ENCODE results near the gene TESMIN. TPM values are rescaled to one million over a fixed set of nuclear protein-coding genes. Genes with fewer than 3 reads are reported as not detected.

Gene TESMIN
- total RNA-seq, 1 experiment from 2014 or later: 9.7 TPM

DNA sequence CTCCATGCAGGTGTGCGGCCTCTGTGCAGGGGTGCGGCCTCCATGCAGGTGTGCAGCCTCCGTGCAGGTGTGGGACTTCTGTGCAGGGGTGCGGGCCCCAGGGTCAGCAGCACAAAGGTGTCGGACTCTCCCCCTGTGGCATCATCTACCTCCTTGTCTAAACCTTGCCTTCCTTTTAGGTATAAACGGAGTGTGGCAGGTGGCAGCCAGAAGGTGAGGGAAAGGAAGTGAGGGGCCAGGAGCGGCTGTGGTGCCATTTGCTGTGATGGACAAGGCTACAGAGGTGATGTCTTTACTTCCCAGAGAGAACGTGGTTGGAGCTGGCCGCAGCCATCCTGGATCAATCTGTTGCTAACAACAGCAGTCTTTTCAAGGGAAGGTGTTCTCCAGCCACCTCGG, 57.8 kb downstream of the TESMIN start:
- intact Hi-C loops (cut with micrococcal nuclease; ENCODE audit: unreplicated experiment): no loop called here
- Mint-ChIP-seq H3K4me3 (ENCODE audit: low read depth, unreplicated experiment) (no peak overlapping the region), H3K27me3 (ENCODE audit: unreplicated experiment) (peaks cover 77% of the 10 kb centered on the region), H3K4me1 (ENCODE audit: low read depth, unreplicated experiment) (no peaks in the 10 kb centered on the region), H3K9me3 (ENCODE audit: low read depth, unreplicated experiment) (no peaks in the 10 kb centered on the region), H3K27ac (ENCODE audit: unreplicated experiment) (no peak overlapping the region), H3K36me3 (ENCODE audit: insufficient read depth, unreplicated experiment) (no peaks in the 10 kb centered on the region)
- no peak for TF ChIP-seq CTCF (IDR thresholded peaks at IDR 0.05; ENCODE audit: unreplicated experiment)
- no peak for DNase-seq
- CTCF ChIA-PET: no interaction called here
- BruUV-seq (replicated peaks): no TSS peak

DNA sequence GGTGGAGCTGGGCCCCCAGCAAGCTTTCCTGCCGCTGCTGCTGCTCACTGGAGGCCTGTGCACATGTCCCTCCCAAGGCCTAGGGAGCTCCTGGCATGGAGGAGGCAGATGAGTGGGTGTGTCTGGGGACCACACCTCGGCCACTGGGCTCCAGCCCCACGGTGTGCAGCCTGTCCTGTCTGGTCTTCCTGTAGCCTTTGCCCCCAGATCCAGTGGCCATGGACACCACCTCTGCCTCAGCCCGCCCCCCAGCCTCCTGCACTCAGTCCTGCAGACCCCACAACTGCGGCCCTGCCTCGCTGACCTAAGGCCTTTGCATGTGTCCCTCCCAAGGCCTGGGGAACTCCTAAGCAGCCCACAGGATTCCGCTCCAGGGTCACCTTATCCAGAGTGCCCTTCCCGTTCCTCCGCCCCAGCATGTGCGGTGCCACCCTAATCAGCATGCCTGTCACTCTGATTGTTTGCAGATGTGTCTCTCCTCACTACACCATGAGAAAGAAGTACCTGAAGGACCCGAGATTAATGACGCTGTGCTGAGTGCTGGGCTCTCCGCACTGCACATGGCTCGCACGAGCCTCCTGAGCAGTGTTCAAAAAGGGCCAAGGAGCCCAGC, 58.3 kb downstream of the TESMIN start:
- H3K4me3 Mint-ChIP-seq (ENCODE audit: low read depth, unreplicated experiment): no peak overlapping the region
- H3K36me3 Mint-ChIP-seq (ENCODE audit: insufficient read depth, unreplicated experiment): no peaks in the 10 kb centered on the region
- BruUV-seq (replicated peaks): no TSS peak
- no peak for DNase-seq
- intact Hi-C loops (cut with micrococcal nuclease; ENCODE audit: unreplicated experiment): no loop called here
- CTCF ChIA-PET: no interaction called here
- H3K9me3 Mint-ChIP-seq (ENCODE audit: low read depth, unreplicated experiment): no peaks in the 10 kb centered on the region
- no peak for TF ChIP-seq CTCF (IDR thresholded peaks at IDR 0.05; ENCODE audit: unreplicated experiment)
- peaks cover 81% of the 10 kb centered on the region for H3K27me3 Mint-ChIP-seq (ENCODE audit: unreplicated experiment)
- H3K4me1 Mint-ChIP-seq (ENCODE audit: low read depth, unreplicated experiment): no peaks in the 10 kb centered on the region
- no peak overlapping the region for H3K27ac Mint-ChIP-seq (ENCODE audit: unreplicated experiment)

- DNase-seq: no peak
- no peak for TF ChIP-seq CTCF (IDR thresholded peaks at IDR 0.05; ENCODE audit: unreplicated experiment)
- Mint-ChIP-seq H3K27me3 (ENCODE audit: unreplicated experiment) (peaks cover 81% of the 10 kb centered on the region), H3K4me1 (ENCODE audit: low read depth, unreplicated experiment) (no peaks in the 10 kb centered on the region), H3K4me3 (ENCODE audit: low read depth, unreplicated experiment) (no peak overlapping the region), H3K9me3 (ENCODE audit: low read depth, unreplicated experiment) (no peaks in the 10 kb centered on the region), H3K27ac (ENCODE audit: unreplicated experiment) (no peak overlapping the region), H3K36me3 (ENCODE audit: insufficient read depth, unreplicated experiment) (no peaks in the 10 kb centered on the region)
- CTCF ChIA-PET: interaction anchor here (0.6 kb wide), 1 partner anchor 15 kb away, joined by 3 read pairs; no protein-coding TSS in a partner anchor
- BruUV-seq (replicated peaks): no TSS peak
- intact Hi-C loops (cut with micrococcal nuclease; ENCODE audit: unreplicated experiment): no loop called here
Observed at GRCh38 chr11:68692115-68692514, 59.2 kb downstream of the TESMIN start.

GRCh38 chr11:68691402-68691784, 59.9 kb downstream of the TESMIN start:
- CTCF ChIA-PET: interaction anchor here (0.7 kb wide), 1 partner anchor 476 kb away, joined by 4 read pairs; no protein-coding TSS in a partner anchor

More at GRCh38 chr11:68691402-68691784, 59.9 kb downstream of the TESMIN start:
- no peak for TF ChIP-seq CTCF (IDR thresholded peaks at IDR 0.05; ENCODE audit: unreplicated experiment)
- Mint-ChIP-seq H3K27me3 (ENCODE audit: unreplicated experiment) (peaks cover 81% of the 10 kb centered on the region), H3K27ac (ENCODE audit: unreplicated experiment) (no peak overlapping the region), H3K9me3 (ENCODE audit: low read depth, unreplicated experiment) (no peaks in the 10 kb centered on the region), H3K4me1 (ENCODE audit: low read depth, unreplicated experiment) (no peaks in the 10 kb centered on the region), H3K4me3 (ENCODE audit: low read depth, unreplicated experiment) (no peak overlapping the region), H3K36me3 (ENCODE audit: insufficient read depth, unreplicated experiment) (no peaks in the 10 kb centered on the region)
- intact Hi-C loops (cut with micrococcal nuclease; ENCODE audit: unreplicated experiment): no loop called here
- no TSS peak for BruUV-seq (replicated peaks)
- DNase-seq: no peak
